WTC11 (cell line): Measurements from ENCODE around the gene VPREB3. TPM values are rescaled to one million over a fixed set of nuclear protein-coding genes. Genes with fewer than 3 reads are reported as not detected.

Experiments
- ATAC-seq: fragments of 200-7000 bp; cut with Tn5 transposase; 2 replicates; pipeline ENCODE4 v1.10.0; 2021; ENCODE audit warnings: mild to moderate bottlenecking, moderate library complexity
- CTCF ChIA-PET: fragments of 300-600 bp; sonication (Branson Sonifier 250); formaldehyde crosslinking; loops from one replicate; lab custom pipeline; 2021; ENCODE audit warnings: antibody characterized with exemption; lab: Charles Lee
- POLR2A ChIA-PET: fragments of 350-600 bp; sonication (Branson Sonifier 250); formaldehyde crosslinking; loops from one replicate; lab custom pipeline; 2021; ENCODE audit warnings: antibody characterized with exemption; lab: Charles Lee
- DNase-seq: peaks from one replicate; pipeline ENCODE4 v3.0.0; 2021; ENCODE audit warnings: low spot score
- H3K27ac Mint-ChIP-seq: 2 replicates; pipeline ENCODE4 v1.8.0; 2021; ENCODE audit warnings: mixed read lengths
- H3K27me3 Mint-ChIP-seq: 2 replicates; pipeline ENCODE4 v1.8.0; 2021; ENCODE audit warnings: low read depth, mild to moderate bottlenecking, moderate library complexity, mixed read lengths
- H3K36me3 Mint-ChIP-seq: 2 replicates; pipeline ENCODE4 v1.8.0; 2021; ENCODE audit warnings: mixed read lengths
- H3K4me1 Mint-ChIP-seq: 2 replicates; pipeline ENCODE4 v1.8.0; 2022; ENCODE audit warnings: mixed read lengths
- H3K4me3 Mint-ChIP-seq: 2 replicates; pipeline ENCODE4 v1.8.0; 2021; ENCODE audit warnings: mild to moderate bottlenecking, moderate library complexity, mixed read lengths
- H3K9me3 Mint-ChIP-seq: 2 replicates; pipeline ENCODE4 v1.8.0; 2021; ENCODE audit warnings: mixed read lengths
- ATF1 ChIP-seq: sonication (generic); formaldehyde crosslinking; IDR thresholded peaks from 2 replicates; pipeline ENCODE4 v1.8.1; 2023; ENCODE audit warnings: mild to moderate bottlenecking, moderate library complexity, missing genetic modification reagents
- ATF6 ChIP-seq: sonication (generic); formaldehyde crosslinking; IDR thresholded peaks from 2 replicates; pipeline ENCODE4 v1.8.1; 2023; ENCODE audit warnings: mild to moderate bottlenecking, missing genetic modification reagents
- CREM ChIP-seq: sonication (generic); formaldehyde crosslinking; IDR thresholded peaks from 2 replicates; pipeline ENCODE4 v1.8.1; 2022; ENCODE audit warnings: mild to moderate bottlenecking, missing genetic modification reagents, moderate library complexity
- GTF2I ChIP-seq: fragments of 250-450 bp; sonication (Bioruptor Pico); conservative IDR thresholded peaks from 2 replicates; pipeline ENCODE4 v1.4.0; 2021; ENCODE audit warnings: mild to moderate bottlenecking
- JUN ChIP-seq: sonication (generic); formaldehyde crosslinking; IDR thresholded peaks from 2 replicates; pipeline ENCODE4 v1.8.0; 2023; ENCODE audit warnings: mild to moderate bottlenecking, missing genetic modification reagents
- PREB ChIP-seq: sonication (generic); formaldehyde crosslinking; IDR thresholded peaks from 2 replicates; pipeline ENCODE4 v1.8.1; 2022; ENCODE audit warnings: mild to moderate bottlenecking, missing genetic modification reagents, moderate library complexity, borderline replicate concordance
- RORB ChIP-seq: fragments of 250-450 bp; sonication (Bioruptor Pico); IDR thresholded peaks from 2 replicates; pipeline ENCODE4 v1.9.0; 2021; ENCODE audit warnings: mild to moderate bottlenecking
- TCF7 ChIP-seq: sonication (generic); formaldehyde crosslinking; IDR thresholded peaks from 2 replicates; pipeline ENCODE4 v1.8.0; 2022; ENCODE audit warnings: mild to moderate bottlenecking, low read depth, missing genetic modification reagents, moderate library complexity
- USF1 ChIP-seq: sonication (generic); formaldehyde crosslinking; IDR thresholded peaks from 2 replicates; pipeline ENCODE4 v1.8.0; 2022; ENCODE audit warnings: mild to moderate bottlenecking, missing genetic modification reagents
- ZBTB43 ChIP-seq: sonication (generic); formaldehyde crosslinking; IDR thresholded peaks from 2 replicates; pipeline ENCODE4 v1.8.1; 2023; ENCODE audit warnings: mild to moderate bottlenecking, missing genetic modification reagents
- ZNF423 ChIP-seq: fragments of 250-450 bp; sonication (Bioruptor Pico); IDR thresholded peaks from 2 replicates; pipeline ENCODE4 v2.1.2; 2022; ENCODE audit warnings: mild to moderate bottlenecking, moderate library complexity
- ZNF425 ChIP-seq: fragments of 250-450 bp; sonication (Bioruptor Pico); conservative IDR thresholded peaks from 2 replicates; pipeline ENCODE4 v1.9.0; 2021; ENCODE audit warnings: mild to moderate bottlenecking
- total RNA-seq: library from RNA; stranded (reverse); gene quantifications from 3 replicates; pipeline ENCODE4 v1.2.3, GENCODE V29; 2021
- TF ChIP-seq, protein P1 (sequence below): sonication (generic); formaldehyde crosslinking; IDR thresholded peaks from 2 replicates; pipeline ENCODE4 v1.8.0; 2023; ENCODE audit warnings: missing genetic modification reagents, mild to moderate bottlenecking, borderline replicate concordance
- TF ChIP-seq, protein P2 (sequence below): sonication (generic); formaldehyde crosslinking; IDR thresholded peaks from 2 replicates; pipeline ENCODE4 v1.8.0; 2022; ENCODE audit warnings: mild to moderate bottlenecking, missing genetic modification reagents
- TF ChIP-seq, protein P3 (sequence below): sonication (generic); formaldehyde crosslinking; conservative IDR thresholded peaks from 2 replicates; pipeline ENCODE4 v1.8.1; 2023; ENCODE audit warnings: mild to moderate bottlenecking, low read depth, missing genetic modification reagents, moderate library complexity

Gene VPREB3
- total RNA-seq, 1 experiment from 2014 or later, result 0.81 TPM

- ChIA-PET CTCF (interaction anchor here (1.1 to 1.6 kb wide), 3 partner anchors 42 to 134 kb away, joined by 3 to 12 read pairs (median 6); partner anchors contain the start of gene CHCHD10), POLR2A (no interaction called here)
- H3K27ac Mint-ChIP-seq, result no peak overlapping the region
- TF ChIP-seq, protein P1, sequence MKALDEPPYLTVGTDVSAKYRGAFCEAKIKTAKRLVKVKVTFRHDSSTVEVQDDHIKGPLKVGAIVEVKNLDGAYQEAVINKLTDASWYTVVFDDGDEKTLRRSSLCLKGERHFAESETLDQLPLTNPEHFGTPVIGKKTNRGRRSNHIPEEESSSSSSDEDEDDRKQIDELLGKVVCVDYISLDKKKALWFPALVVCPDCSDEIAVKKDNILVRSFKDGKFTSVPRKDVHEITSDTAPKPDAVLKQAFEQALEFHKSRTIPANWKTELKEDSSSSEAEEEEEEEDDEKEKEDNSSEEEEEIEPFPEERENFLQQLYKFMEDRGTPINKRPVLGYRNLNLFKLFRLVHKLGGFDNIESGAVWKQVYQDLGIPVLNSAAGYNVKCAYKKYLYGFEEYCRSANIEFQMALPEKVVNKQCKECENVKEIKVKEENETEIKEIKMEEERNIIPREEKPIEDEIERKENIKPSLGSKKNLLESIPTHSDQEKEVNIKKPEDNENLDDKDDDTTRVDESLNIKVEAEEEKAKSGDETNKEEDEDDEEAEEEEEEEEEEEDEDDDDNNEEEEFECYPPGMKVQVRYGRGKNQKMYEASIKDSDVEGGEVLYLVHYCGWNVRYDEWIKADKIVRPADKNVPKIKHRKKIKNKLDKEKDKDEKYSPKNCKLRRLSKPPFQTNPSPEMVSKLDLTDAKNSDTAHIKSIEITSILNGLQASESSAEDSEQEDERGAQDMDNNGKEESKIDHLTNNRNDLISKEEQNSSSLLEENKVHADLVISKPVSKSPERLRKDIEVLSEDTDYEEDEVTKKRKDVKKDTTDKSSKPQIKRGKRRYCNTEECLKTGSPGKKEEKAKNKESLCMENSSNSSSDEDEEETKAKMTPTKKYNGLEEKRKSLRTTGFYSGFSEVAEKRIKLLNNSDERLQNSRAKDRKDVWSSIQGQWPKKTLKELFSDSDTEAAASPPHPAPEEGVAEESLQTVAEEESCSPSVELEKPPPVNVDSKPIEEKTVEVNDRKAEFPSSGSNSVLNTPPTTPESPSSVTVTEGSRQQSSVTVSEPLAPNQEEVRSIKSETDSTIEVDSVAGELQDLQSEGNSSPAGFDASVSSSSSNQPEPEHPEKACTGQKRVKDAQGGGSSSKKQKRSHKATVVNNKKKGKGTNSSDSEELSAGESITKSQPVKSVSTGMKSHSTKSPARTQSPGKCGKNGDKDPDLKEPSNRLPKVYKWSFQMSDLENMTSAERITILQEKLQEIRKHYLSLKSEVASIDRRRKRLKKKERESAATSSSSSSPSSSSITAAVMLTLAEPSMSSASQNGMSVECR (CRISPR knock-in tag), result no peak
- 0 out of 2 replicates have a peak, but pooled peaks cover 4% of the 10 kb centered on the region for H3K4me1 Mint-ChIP-seq
- ATAC-seq (no peak), DNase-seq (no peak)
- H3K27me3 Mint-ChIP-seq, result no peaks in the 10 kb centered on the region
- peak overlapping the region; percentile 71 for H3K4me3 Mint-ChIP-seq
- H3K9me3 Mint-ChIP-seq, result no peaks in the 10 kb centered on the region
- peaks cover 23% of the 10 kb centered on the region for H3K36me3 Mint-ChIP-seq
These were observed 38.3 kb downstream of the VPREB3 start for GRCh38 chr22:23715806-23716375.

DNA sequence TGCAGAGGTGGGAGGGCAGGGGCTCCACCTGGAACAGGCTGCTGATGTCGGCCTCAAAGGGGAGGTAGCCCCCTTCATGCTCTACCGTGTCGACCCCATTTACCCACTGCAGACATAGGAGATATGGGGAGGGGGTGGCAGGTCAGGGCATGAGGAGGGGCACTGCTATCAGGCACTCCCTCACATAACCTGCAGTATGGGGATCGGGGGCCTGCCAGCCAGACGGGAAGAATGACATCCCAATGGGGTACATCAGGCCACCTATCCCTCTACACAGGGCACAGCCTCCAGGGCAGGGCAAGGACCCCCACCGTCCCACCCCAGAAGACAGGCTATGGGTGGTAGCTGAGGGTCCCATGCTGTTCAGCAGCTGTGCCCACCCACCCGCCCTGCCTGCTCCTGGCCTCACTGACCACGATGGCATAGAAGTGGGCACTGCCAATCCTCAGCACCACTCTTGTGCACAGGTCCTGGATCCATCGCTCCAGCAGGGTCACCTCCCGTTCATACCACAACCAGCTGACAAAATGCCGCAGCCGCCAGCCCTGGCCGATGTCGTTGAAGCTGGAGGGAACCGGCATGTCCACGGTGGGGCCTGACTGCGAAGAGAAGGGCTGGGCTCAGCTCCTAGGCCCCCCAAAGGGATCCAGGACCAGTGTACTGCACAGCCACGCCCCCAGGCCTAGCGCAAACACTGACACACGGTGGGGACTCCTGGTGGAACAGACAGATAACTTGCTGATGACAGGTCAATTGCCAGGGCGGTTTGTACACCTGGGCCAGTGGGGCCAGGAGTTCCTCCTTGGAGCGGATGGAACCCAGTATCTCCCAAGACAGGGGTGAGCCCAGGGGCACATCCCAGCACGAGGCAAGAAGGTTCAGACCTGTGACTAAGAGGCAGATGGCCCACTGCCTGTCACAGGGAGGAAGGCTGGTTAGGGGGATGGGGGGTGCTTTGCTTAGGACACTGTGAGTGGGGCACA lies 39.3 kb downstream of the VPREB3 start:
- ATAC-seq, result no peak
- Mint-ChIP-seq H3K4me1 (0 out of 2 replicates have a peak, but pooled peaks cover 4% of the 10 kb centered on the region), H3K27ac (no peak overlapping the region), H3K36me3 (peaks cover 33% of the 10 kb centered on the region), H3K27me3 (no peaks in the 10 kb centered on the region), H3K9me3 (no peaks in the 10 kb centered on the region), H3K4me3 (peak overlapping the region; percentile 71)
- no peak for DNase-seq
- ChIA-PET POLR2A (no interaction called here), CTCF (no interaction called here)
- no peak for TF ChIP-seq USF1 (CRISPR knock-in tag)
- TF ChIP-seq ATF1 (CRISPR knock-in tag), result no peak
- no peak for TF ChIP-seq CREM (CRISPR knock-in tag)
- TF ChIP-seq, protein P2, sequence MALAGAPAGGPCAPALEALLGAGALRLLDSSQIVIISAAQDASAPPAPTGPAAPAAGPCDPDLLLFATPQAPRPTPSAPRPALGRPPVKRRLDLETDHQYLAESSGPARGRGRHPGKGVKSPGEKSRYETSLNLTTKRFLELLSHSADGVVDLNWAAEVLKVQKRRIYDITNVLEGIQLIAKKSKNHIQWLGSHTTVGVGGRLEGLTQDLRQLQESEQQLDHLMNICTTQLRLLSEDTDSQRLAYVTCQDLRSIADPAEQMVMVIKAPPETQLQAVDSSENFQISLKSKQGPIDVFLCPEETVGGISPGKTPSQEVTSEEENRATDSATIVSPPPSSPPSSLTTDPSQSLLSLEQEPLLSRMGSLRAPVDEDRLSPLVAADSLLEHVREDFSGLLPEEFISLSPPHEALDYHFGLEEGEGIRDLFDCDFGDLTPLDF (CRISPR knock-in tag), result no peak
- TF ChIP-seq ATF6 (CRISPR knock-in tag), result no peak
- TF ChIP-seq JUN (CRISPR knock-in tag), result no peak
- TF ChIP-seq, protein P3, sequence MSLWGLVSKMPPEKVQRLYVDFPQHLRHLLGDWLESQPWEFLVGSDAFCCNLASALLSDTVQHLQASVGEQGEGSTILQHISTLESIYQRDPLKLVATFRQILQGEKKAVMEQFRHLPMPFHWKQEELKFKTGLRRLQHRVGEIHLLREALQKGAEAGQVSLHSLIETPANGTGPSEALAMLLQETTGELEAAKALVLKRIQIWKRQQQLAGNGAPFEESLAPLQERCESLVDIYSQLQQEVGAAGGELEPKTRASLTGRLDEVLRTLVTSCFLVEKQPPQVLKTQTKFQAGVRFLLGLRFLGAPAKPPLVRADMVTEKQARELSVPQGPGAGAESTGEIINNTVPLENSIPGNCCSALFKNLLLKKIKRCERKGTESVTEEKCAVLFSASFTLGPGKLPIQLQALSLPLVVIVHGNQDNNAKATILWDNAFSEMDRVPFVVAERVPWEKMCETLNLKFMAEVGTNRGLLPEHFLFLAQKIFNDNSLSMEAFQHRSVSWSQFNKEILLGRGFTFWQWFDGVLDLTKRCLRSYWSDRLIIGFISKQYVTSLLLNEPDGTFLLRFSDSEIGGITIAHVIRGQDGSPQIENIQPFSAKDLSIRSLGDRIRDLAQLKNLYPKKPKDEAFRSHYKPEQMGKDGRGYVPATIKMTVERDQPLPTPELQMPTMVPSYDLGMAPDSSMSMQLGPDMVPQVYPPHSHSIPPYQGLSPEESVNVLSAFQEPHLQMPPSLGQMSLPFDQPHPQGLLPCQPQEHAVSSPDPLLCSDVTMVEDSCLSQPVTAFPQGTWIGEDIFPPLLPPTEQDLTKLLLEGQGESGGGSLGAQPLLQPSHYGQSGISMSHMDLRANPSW, result no peak
- TF ChIP-seq TCF7, result no peak
- no peak for TF ChIP-seq ZNF423 (CRISPR knock-in tag)
- TF ChIP-seq PREB (CRISPR knock-in tag), result no peak
- no peak for TF ChIP-seq ZNF425 (CRISPR knock-in tag)
- no peak for TF ChIP-seq GTF2I (CRISPR knock-in tag)
- TF ChIP-seq RORB (CRISPR knock-in tag), result no peak
- TF ChIP-seq ZBTB43, result no peak
